ENCODE results near the gene NAP1L1.

NAP1L1 gene

GRCh38 chr12:76010732-76011458 lies 73.6 kb downstream of the NAP1L1 start:
- DNase-seq (ENCODE audit: low read depth): no peak
- no peak for TF ChIP-seq POLR2A (IDR thresholded peaks at IDR 0.05; ENCODE audit: extremely low read depth, insufficient read length)
- no peak for TF ChIP-seq CTCF (IDR thresholded peaks at IDR 0.05; ENCODE audit: low read depth, low read length)
- TF ChIP-seq MAX (IDR thresholded peaks at IDR 0.05; ENCODE audit: low read depth, low read length): no peak
- no peak for TF ChIP-seq MYC (IDR thresholded peaks at IDR 0.05; ENCODE audit: low read depth, low read length)
- H3K4me3 ChIP-seq (ENCODE audit: low read depth, low read length): no peak overlapping the region

- TF ChIP-seq CTCF (IDR thresholded peaks at IDR 0.05; ENCODE audit: low read depth, low read length): no peak
- TF ChIP-seq MYC (IDR thresholded peaks at IDR 0.05; ENCODE audit: low read depth, low read length): no peak
- no peak for TF ChIP-seq POLR2A (IDR thresholded peaks at IDR 0.05; ENCODE audit: extremely low read depth, insufficient read length)
- TF ChIP-seq MAX (IDR thresholded peaks at IDR 0.05; ENCODE audit: low read depth, low read length): no peak
- no peak for DNase-seq (ENCODE audit: low read depth)
- H3K4me3 ChIP-seq (ENCODE audit: low read depth, low read length): no peak overlapping the region
Observed at GRCh38 chr12:76008428-76008827, 76.1 kb downstream of the NAP1L1 start.

- TF ChIP-seq POLR2A (IDR thresholded peaks at IDR 0.05; ENCODE audit: extremely low read depth, insufficient read length) (no peak), MYC (IDR thresholded peaks at IDR 0.05; ENCODE audit: low read depth, low read length) (no peak), CTCF (IDR thresholded peaks at IDR 0.05; ENCODE audit: low read depth, low read length) (no peak), MAX (IDR thresholded peaks at IDR 0.05; ENCODE audit: low read depth, low read length) (no peak)
- H3K4me3 ChIP-seq (ENCODE audit: low read depth, low read length): no peak overlapping the region
- no peak for DNase-seq (ENCODE audit: low read depth)
Observed at GRCh38 chr12:76007640-76008039, 76.8 kb downstream of the NAP1L1 start.

- no peak overlapping the region for H3K4me3 ChIP-seq (ENCODE audit: low read depth, low read length)
- no peak for DNase-seq (ENCODE audit: low read depth)
- TF ChIP-seq POLR2A (IDR thresholded peaks at IDR 0.05; ENCODE audit: extremely low read depth, insufficient read length): no peak
Observed at GRCh38 chr12:76006028-76006925, 78.2 kb downstream of the NAP1L1 start.

- DNase-seq (ENCODE audit: low read depth): no peak
- TF ChIP-seq MAX (IDR thresholded peaks at IDR 0.05; ENCODE audit: low read depth, low read length) (no peak), POLR2A (IDR thresholded peaks at IDR 0.05; ENCODE audit: extremely low read depth, insufficient read length) (no peak), MYC (IDR thresholded peaks at IDR 0.05; ENCODE audit: low read depth, low read length) (no peak), CTCF (IDR thresholded peaks at IDR 0.05; ENCODE audit: low read depth, low read length) (no peak)
- H3K4me3 ChIP-seq (ENCODE audit: low read depth, low read length): no peak overlapping the region
Observed at GRCh38 chr12:76003355-76003638, 81.2 kb downstream of the NAP1L1 start.

GRCh38 chr12:76002598-76003354 lies 81.7 kb downstream of the NAP1L1 start:
- H3K4me3 ChIP-seq (ENCODE audit: low read depth, low read length): no peak overlapping the region
- no peak for DNase-seq (ENCODE audit: low read depth)
- TF ChIP-seq POLR2A (IDR thresholded peaks at IDR 0.05; ENCODE audit: extremely low read depth, insufficient read length): no peak
- TF ChIP-seq MYC (IDR thresholded peaks at IDR 0.05; ENCODE audit: low read depth, low read length): no peak
- TF ChIP-seq CTCF (IDR thresholded peaks at IDR 0.05; ENCODE audit: low read depth, low read length): no peak
